ENCODE results near the gene CLCN1.

Gene CLCN1

GRCh38 chr7:143369678-143370651, 54.1 kb downstream of the CLCN1 start:
- DNase-seq: no peak

DNA sequence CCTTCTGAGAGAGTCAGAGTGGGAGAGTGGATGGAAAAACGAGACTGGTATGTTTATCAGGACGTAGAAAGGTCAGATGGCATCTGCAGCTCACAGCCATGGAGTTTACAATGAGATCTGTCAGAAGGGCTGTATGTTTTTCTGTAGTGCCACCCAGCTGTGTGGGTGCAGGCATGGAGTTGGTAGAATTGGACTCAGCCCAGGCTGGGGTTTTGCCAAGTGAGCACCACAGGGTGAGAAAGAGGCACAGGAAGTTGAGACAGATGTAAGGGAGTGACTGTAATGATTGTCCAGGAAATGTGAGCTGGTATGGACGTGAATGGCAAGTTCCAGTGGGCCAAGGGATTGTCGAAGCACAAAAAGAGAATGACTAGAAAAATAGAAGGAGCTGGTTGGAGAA, 56.2 kb downstream of the CLCN1 start:
- DNase-seq: no peak

DNA sequence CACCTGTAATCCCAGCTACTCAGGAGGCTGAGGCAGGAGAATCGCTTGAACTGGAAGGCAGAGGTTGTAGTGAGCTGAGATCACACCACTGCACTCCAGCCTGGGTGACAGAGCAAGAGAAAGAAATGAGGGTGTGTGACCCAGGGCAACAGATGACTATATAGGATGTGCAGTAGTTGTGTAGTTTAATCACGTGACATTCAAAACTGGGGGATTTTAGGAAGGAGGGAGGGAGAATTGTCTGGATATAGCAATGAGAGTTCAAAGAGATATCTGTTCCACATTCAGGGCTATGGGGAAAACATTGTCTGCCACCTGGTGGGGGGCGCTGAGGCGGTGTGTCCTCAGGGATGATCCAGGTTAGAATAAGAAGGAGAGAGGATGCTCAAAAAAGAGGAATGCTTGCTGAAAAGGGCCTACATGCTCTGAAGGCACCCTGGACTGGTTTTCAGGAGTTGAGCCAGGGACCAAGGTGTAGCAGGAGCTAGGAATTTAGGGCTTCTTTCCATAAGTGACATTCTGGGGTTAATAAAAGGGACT, 57.4 kb downstream of the CLCN1 start:
- no peak for DNase-seq

GRCh38 chr7:143374561-143374960, 58.6 kb downstream of the CLCN1 start:
- no peak for DNase-seq

DNA sequence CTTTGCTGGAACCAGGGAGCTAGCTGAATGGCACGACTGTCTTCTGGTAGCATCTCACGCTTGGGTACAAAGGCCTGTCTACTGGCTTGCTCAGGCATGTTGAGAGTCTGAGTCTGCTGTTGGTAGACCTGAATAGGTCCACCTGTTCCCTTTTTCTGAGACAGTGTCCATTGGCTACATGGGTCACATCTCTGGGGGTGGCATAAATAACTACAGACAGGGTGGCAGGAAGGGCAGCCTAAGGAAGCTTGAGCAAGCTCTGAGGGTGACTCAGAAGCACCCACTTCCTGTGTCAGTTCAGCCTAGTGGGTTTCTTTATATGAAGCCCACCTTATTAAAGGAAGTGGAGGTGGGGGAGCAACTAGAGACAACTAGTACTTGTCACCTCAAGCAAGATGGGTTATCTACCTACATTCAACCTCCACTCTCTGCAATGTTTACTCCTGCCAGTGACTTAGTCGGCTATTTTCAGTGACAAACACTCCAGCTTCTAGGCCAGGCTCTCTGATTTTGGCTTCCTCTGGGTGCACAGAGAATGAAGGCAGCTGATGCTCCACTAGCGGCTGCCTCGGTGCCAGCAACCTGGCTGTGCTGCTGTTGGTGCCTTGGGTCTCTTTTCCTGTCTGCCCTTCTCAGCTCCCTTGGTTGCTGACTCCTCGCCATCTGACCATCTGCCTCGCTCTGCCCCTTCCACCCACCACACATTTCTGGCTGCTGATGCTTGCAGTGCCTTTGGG, 59.6 kb downstream of the CLCN1 start:
- DNase-seq: no peak

GRCh38 chr7:143376396-143376795, 60.5 kb downstream of the CLCN1 start:
- no peak for DNase-seq

DNA sequence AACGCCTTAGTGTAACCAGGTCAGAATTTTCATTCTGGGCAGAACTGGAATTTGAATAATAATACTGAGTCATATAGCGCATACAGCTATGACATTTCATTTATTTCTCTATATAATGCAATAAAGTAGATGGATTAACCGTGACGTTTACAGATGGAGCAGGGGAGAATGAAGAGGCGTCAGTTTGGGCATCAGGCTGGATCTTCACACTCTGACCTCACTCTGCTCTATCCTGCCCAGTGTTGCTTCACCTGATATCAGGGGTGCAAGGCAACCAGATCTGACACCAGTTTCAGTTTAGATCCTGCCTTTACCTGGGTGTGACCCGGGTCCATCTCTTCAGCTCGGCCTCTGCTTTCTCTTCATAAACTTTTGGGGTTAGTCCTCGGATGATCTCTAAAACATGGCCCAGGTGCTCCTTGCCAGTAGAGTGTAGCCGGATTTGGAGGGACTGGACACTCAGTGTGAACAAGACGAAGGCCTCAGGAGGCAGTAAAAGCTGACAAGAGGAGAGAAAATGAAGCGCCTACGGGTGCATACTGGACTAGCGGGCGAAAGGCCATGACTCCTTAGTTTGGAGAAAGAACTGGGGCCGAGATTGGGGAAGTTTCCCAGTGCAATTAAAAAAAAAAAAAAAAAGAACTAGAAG, 63.8 kb downstream of the CLCN1 start:
- DNase-seq: no peak

DNA sequence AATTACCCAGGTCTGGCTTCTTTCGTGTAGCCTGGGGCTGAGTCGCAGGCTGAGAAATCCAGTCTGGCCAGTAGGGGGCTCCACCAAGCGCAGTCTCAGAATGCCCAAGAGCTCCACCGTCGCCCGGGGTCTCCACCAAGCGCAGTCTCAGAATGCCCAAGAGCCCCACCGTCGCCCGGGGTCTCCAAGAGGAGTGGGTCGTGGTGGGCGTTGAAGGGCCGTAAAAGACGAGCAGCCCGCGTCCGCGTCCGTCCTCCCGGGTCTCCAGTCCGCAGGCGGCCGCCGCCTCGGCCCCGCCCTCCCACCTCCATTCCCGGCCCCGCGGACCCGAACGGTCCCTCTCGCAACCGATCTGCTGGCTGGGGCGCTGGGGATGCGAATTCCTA, 64.3 kb downstream of the CLCN1 start:
- DNase-seq: peak; percentile 71

- peak; percentile 57 for DNase-seq
Measured at GRCh38 chr7:143380646-143381426, 64.9 kb downstream of the CLCN1 start, which contains the start of gene ZYX. ZYX (plus strand) TSS chr7:143381345; CDS start chr7:143381572, 227 bp downstream.

GRCh38 chr7:143381427-143382125, 65.7 kb downstream of the CLCN1 start:
- peak; percentile 54 for DNase-seq

DNA sequence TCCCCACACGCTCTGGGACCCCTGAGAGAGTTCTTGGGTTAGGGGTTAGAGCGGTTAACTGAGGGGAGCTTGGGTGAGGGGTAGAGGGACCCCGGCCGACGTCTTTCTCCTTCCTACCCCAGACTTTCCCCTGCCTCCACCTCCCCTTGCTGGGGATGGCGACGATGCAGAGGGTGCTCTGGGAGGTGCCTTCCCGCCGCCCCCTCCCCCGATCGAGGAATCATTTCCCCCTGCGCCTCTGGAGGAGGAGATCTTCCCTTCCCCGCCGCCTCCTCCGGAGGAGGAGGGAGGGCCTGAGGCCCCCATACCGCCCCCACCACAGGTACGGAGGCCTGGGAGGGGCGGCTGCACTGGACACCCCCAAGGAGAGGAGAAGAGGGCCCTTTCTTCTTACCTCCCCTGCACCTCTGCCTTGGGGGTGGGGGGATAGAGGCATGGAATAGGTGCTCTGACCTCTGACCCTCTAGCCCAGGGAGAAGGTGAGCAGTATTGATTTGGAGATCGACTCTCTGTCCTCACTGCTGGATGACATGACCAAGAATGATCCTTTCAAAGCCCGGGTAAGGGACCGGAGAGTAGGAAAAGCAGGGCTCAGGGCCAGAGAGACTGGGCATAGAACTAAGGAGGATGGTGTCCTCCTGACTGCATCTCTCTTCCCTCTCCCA, 66.3 kb downstream of the CLCN1 start:
- DNase-seq: no peak

GRCh38 chr7:143382791-143383641, 67.1 kb downstream of the CLCN1 start:
- DNase-seq: no peak

- no peak for DNase-seq
Measured at GRCh38 chr7:143383642-143383957, 67.7 kb downstream of the CLCN1 start.

- no peak for DNase-seq
Measured at GRCh38 chr7:143384148-143384547, 68.2 kb downstream of the CLCN1 start.

DNA sequence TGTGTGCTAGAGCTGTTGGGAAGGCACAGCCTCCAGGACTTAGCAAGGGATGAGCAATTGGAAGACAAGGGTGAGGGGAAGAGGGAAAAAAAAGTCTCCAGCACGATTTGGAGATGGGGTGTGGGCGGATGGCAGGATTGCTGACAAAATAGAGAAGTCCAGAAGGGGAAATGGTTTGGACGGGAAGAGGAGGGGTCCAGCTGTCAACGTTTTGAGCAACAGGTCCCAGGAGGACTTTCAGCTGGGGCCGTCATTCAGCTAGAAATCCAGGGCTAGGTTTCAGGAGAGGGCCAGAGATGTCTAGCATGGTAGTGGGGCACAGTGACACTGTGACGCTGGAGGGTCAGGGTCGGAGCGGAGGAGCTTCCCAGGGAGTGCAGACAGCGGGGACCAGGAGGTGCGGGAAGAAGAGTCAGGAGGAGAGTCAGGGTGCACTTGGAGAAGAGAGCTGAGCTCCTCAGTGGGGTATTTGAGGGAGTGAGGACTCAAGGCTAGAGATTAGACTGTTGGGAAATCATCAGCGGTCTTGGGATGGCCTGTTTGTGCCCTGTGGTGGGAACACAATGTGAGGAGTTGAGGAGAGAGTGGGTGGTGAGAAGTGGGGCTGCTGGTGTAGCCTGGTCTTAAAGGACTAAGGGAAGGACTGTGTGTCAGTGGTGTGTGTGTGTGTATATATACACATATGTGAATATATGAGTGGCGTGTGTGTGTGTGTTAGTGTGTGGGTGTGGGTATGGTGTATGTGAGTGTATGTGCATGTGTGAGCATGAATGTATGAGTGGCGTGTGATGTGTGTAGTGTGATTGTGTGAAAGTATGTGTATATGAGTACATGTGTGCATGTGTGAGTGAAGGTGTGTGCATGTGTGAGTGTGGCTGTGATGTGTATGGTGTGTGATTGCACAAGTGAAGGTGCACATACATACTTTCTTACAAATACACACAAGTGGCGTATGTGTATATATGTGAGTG, 69.0 kb downstream of the CLCN1 start:
- no peak for DNase-seq

GRCh38 chr7:143385891-143386781, 70.2 kb downstream of the CLCN1 start:
- no peak for DNase-seq

DNA sequence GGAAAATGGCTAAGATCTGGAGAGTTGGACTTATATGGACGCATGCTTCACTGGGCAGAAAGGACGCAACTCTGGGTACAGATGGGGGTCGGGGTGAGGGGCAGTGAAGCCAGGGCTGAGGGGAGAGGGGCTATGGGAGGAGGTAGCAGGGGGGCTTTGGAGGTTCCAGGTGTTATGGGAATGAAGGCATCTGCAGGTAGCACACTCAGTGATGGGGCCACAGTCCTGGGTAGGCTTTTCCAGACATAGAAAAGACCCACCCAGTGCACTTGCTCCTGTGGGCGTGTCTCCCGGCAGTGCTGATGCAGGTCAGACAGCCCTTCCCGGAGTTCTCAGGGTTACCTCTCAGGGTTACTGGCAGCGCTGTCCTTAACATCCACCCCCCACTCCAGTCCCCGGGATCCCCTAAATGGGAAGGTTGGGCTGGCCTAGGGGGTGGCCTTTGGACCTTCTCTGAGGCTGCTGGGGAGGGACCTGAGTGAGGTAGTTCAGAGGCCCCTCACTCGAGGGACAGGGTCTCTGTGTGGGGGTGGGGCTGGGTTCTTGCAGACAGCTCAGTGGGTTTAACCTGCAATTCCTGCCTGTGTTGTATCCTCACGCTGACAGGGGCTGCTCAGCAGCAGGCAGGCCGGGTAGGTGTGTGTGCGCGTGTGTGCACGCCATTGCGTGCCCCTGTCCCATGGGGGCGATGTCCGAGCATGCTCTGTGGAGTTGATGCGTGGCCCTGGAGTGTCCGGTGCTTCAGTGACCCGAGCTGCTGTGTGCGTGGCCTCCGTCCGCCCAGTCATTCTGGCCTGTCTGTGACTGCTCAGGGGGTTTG, 71.5 kb downstream of the CLCN1 start:
- DNase-seq: no peak

Measured in NCI-H1105 (cell line).